Hematopoietic multipotent progenitor cell treated with erythropoietin and hydrocortisone succinate and interleukin-3 and kit ligand, for 15 days (in vitro differentiated cells): ENCODE measurements around the gene XYLT1.
"Not testable (repeated sequence)": the region's sequence is repeated elsewhere in the genome, so short reads cannot be mapped to it uniquely, and the experiment has no call there.

Experiments used
- DNase-seq: peaks from one replicate; pipeline ENCODE4 v3.0.0-alpha.2; 2015; ENCODE audit warnings: low spot score

XYLT1 gene

DNA sequence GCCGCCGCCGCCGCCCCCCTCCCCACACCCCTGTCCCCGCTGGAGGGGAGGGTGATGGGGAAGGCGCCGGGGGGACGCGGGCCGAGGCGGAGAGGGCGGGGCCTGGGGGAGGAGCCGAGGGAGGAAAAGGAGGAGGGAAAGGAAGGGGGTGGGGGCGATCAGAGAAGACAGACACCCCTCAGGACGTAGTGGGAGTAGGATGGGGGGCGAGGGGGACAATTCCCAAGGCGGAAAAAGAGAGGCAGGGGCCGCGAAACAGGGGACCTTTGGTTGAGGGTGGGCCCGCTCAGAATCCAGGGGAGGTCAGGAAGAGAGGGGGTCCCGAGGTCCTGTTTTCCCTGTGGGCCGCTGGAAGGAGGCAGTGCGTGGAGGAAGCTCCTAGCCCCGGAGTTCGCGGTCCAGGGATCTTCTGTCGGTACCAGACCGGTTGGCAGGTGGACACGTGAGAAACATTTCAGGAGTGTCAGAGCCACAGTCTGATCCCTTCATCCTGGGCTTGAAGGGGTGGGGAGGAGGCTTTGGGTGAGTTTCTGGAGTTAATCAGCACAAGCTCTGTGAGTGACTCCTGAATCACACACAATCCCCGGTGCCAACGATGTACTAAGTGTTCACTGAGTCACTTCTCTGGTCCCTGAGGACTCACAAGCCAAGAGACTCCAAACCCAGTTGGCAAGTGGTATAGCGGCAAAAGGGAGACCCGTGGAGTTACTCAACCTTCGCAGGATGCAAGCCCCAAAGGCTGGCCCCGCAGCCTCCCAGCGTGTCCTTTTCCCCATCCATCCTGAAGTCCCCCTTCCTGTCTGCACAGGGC, at the start of gene XYLT1:
Gene XYLT1 (minus strand): TSS at position 53 of the 811 bp plus-strand sequence. CDS start 164 bp downstream, outside the sequence.
- no peak for DNase-seq

- no peak for DNase-seq
Observed at GRCh38 chr16:17520111-17520510, 49.4 kb upstream of the XYLT1 start.

DNA sequence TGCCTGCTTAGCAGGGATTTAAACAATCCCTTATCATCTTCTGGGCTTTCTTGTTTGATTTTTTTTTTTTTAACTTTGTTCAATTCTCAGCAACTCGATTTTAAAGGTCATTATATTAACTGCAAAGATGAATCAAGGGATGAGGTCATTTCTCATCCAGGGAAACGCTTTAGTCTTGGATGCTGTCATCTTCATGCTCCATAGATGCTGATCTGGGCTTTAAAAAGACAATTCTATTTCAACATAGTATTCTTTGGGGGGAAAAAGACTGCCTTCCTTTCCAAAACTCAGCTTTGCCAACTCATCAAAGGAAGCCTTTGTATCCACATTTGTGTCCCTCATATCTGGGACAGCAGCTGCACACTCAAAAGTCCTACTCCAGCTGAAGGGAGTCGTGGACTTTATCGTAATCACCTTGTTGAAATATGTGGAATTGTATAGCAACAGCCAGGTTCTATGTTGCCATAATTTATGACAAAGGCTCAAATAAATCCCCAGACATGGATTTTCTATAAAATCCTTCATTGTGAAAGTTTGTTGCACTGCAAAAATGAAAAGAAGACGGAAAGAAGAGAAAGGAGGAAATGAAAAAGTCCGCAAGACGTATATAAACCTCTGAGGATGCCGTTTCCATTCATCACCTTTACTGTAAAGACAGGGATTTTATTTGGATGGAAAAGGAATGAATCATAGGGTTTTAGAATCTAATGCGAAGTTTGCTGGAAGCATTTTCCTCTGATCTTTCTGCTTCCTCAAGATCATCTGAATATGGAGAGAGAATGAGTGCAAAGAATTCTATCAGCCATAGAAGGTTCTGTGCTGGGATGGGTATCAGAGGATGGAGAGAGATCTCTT, 48.6 kb upstream of the XYLT1 start:
- no peak for DNase-seq

GRCh38 chr16:17518441-17518840, 47.7 kb upstream of the XYLT1 start:
- no peak for DNase-seq

DNA sequence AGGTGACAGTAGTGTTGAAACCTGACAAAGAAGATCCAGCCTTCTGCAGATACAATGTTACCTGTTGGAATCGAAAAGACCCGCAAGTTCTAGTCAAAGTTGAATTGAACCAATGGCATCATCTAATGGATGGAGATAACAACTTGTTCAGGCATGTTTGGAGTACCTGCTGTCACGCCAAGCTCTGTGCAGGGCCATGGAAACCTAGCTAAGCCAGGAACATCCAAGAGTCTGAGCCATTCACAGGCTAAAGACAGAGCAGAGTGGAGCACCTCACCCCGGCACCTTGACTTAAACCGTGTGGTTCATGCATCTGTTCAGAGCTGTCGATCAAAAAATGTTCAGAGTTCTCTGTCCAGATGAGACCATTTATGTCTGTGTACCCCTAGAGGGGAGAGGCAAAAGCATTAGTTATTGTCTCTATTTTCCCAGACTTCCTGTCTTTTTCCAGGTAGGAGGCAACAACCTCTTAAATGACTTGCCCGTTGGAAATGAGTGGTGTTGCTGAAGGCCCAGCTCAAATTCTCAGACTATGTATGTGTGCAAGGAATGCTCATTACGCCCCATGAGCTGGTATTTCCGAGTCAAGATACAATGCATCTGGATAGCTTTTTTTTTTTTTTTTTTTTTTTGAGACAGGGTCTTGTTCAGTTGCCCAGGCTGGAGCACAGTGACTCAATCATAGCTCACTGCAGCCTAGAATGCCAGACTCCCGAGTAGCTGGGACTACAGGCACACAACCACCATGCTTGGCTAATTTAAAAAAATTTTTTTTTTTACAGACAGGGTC, 44.9 kb upstream of the XYLT1 start:
- DNase-seq = no peak

DNA sequence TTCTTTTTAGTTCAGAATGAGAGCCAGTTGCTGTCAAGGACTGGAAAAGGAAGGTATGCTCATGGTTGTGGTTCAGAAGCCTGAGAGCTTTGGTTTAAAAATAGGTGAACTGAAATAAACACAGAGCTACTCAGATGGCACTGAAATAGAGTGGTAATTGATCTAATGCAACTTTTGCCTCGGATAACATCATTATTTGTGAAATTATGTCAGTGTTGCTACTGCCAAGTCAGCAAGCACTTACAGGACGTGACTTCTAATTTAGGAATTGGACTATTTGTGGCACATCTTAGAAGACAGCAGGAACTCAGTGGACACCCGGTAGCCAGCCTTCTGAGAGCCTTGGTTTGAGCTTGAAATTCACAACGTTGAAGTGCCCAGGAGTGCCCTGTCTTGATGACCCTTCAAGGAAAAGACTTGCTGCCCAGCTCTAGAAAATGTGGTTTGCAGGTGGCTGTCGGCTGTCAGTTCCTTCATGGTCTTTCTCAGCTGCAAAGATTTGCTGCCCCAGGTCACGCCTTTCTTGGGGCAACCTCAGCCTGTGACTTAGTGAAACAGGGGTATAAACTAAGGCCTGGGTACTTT, 42.0 kb upstream of the XYLT1 start:
- no peak for DNase-seq

DNA sequence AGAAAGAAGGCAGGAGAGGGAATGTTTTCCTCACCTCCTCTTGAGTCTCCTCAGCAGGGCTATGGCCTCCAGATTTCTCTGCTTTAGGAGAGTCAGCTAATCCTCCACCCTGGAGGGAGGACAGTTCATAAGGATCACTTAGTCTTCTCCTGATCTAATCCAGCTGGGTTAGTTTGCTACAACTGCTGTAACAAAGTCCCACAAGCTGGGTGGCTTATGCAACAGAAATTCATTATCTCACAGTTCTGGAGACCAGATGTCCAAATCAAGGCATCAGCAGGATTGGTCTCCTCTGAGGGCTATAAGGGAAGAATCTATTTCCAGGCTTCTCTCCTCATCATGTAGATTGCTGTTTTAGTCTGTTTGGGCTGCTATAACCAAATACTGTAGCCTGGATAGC, 40.6 kb upstream of the XYLT1 start:
- no peak for DNase-seq

GRCh38 chr16:17510567-17510966, 39.8 kb upstream of the XYLT1 start:
- DNase-seq = no peak

DNA sequence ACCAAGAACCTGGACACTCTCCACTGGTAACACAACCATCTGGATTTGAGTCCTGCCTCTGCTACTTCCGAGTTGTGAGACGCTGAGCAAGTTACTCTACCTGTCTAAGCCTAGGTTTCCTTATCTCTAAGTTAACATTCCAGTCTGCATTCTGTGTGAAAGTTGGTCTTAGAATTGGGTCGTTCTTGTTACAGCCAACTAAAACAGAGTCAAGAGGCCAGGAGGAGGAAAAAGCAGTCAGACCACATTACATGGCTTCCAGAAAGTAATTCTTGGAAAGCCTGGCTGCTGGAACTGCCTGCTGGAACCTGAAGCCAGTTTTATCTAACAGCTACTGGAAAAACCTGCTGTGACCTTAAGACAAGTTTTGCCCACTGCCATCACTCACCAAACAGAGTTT, 38.4 kb upstream of the XYLT1 start:
- DNase-seq = no peak

- no peak for DNase-seq
Observed at GRCh38 chr16:17508303-17508702, 37.5 kb upstream of the XYLT1 start.

GRCh38 chr16:17507516-17507915, 36.8 kb upstream of the XYLT1 start:
- not testable (repeated sequence) for DNase-seq

- DNase-seq = not testable (repeated sequence)
Observed at GRCh38 chr16:17505828-17506227, 35.1 kb upstream of the XYLT1 start.

- DNase-seq = no peak
Observed at GRCh38 chr16:17504050-17504449, 33.3 kb upstream of the XYLT1 start.

DNA sequence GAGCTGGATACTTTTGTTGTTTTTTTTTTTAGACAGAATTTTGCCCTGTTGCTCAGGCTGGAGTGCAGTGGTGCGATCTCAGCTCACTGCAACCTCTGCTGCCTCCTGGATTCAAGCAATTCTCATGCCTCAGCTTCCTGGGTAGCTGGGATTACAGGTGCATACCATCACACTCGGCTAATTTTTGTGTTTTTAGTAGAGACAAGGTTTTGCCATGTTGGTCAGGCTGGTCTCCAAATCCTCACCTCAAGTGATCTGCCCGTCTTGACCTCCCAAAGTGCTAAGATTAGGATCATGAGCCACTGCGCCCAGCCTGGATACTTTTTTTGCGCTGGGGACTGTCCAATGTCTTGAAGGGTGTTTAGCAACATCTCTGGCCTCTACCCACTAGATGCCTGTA, 32.6 kb upstream of the XYLT1 start:
- DNase-seq = no peak

DNA sequence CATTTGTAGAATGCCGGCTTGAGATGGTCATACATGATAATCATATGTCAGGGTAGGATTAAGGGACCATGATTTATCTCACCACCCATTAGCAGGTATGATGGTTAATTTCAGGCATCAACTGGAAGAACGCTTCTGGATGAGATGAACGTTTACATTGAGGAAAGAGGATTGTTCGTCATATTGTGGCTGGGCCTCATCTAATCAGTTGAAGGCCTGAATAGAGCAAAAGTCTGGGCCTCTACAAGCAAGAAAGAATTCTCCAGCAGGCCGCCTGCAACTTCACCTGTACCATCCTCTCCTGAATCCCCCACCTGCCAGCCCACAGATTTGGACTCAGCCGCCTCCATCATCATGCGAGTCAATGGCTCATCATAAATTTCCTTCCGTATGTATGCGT, 30.6 kb upstream of the XYLT1 start:
- DNase-seq = no peak

- DNase-seq = no peak
Observed at GRCh38 chr16:17499223-17499902, 28.6 kb upstream of the XYLT1 start.

DNA sequence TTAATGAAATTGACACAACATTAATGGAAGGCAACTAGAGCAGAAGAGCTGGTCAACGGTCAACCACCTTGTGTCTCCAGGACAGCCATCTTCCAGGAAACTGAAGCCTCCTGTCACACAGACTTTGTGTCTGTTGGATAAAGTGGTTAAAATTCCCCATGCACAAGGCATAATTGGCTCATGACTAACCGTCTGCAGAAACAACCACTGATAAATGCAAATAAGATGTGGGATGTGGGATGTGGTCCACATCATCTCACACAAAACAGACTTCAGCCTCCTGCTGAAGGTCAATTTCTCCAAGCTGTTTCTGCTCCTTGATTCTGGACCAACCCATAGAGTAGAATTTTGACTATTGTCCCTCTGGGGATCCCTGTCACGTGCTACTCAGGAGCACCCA, 26.9 kb upstream of the XYLT1 start:
- no peak for DNase-seq

DNA sequence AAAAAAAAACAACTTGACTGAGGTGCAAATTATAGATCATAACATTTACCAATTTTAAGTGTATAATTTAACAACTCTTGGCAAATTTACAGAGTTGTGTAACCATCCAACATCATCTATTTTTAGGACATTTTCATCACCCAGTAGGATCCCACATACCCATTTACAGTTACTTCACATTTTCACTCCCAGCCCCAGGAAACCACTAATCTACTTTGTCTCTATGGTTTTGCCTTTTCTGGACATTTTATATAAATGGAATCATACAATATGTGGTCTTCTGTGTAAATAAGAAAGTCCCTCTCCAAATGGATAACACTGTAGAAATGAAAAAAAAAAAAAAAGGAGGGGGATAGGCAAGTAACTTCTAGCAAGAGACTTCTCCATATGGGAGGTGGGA, 26.1 kb upstream of the XYLT1 start:
- no peak for DNase-seq

DNA sequence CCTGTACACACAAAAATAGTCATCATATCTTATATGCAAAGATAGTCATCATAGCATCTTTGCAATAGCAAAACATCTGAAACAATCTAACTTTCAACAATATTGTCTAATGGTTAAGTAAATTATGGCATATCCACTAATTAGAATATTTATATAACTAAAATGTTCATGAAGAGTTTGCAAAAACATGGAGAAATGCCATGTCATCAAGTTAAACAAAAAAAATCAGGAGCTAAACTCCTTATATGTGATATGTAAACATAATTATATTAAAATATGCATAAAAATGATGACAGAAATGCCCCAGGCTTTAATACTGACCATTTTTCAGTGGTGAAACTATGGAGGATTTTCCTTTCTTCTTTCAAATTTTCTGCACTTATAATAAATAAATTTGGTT, 22.3 kb upstream of the XYLT1 start:
- DNase-seq = no peak

DNA sequence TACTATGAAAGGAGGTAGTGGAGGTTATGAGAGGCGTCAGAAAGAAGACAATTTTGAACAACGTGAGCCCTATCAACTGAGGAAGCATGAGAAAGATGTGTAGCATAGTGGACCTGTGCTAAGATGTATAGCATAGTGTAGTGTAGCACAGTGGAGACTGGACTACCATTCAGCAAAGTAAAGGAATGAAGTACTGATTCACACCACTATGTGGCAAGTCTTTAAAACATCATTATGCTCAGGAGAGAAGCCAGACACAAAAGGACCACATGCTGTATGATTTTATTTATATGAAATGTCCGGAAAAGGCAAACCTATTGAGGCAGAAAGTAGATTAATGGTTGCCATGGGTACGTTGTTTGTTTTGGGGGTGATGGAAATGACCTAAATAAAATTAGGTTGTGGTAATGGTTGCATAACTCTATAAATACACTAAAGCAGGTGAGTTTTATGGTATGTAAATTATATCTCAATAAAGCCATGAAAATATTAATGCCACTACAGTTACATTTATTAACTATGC, 20.4 kb upstream of the XYLT1 start:
- DNase-seq = no peak

- no peak for DNase-seq
Observed at GRCh38 chr16:17488506-17488905, 17.7 kb upstream of the XYLT1 start.
